IPS DF 4.7 (cell line): Measurements from ENCODE around the gene MAML1.
A peak's percentile ranks its signal among the peaks of the same experiment; 100 is the strongest.
"Not testable (repeated sequence)": the region's sequence is repeated elsewhere in the genome, so short reads cannot be mapped to it uniquely, and the experiment has no call there.

Experiments used
- DNase-seq: peaks from one replicate; pipeline ENCODE4 v3.0.0-alpha.2; 2013; ENCODE audit warnings: low spot score; ENCODE audit errors: extremely low read depth

Gene MAML1

GRCh38 chr5:179733772-179734126, 1.1 kb downstream of the MAML1 start:
- DNase-seq = no peak

GRCh38 chr5:179734536-179735164, 2.0 kb downstream of the MAML1 start:
- no peak for DNase-seq

- no peak for DNase-seq
Measured at GRCh38 chr5:179738742-179739141, 6.1 kb downstream of the MAML1 start.

GRCh38 chr5:179744106-179744505, 11.5 kb downstream of the MAML1 start:
- not testable (repeated sequence) for DNase-seq

GRCh38 chr5:179746872-179747271, 14.2 kb downstream of the MAML1 start:
- DNase-seq = no peak

GRCh38 chr5:179747811-179748210, 15.2 kb downstream of the MAML1 start:
- DNase-seq = no peak

- DNase-seq = no peak
Measured at GRCh38 chr5:179749857-179750508, 17.4 kb downstream of the MAML1 start.

- no peak for DNase-seq
Measured at GRCh38 chr5:179753971-179754370, 21.3 kb downstream of the MAML1 start.

GRCh38 chr5:179755022-179755421, 22.4 kb downstream of the MAML1 start:
- no peak for DNase-seq

GRCh38 chr5:179758955-179759354, 26.3 kb downstream of the MAML1 start:
- DNase-seq = no peak

- no peak for DNase-seq
Measured at GRCh38 chr5:179759581-179760551, 27.2 kb downstream of the MAML1 start.

- no peak for DNase-seq
Measured at GRCh38 chr5:179762079-179762780, 29.6 kb downstream of the MAML1 start.

- no peak for DNase-seq
Measured at GRCh38 chr5:179762781-179763176, 30.2 kb downstream of the MAML1 start.

GRCh38 chr5:179763215-179763945, 30.8 kb downstream of the MAML1 start:
- peak; percentile 36 for DNase-seq

GRCh38 chr5:179764056-179764455, 31.4 kb downstream of the MAML1 start:
- no peak for DNase-seq

GRCh38 chr5:179765400-179765799, 32.8 kb downstream of the MAML1 start:
- DNase-seq = no peak

- DNase-seq = no peak
Measured at GRCh38 chr5:179766021-179766725, 33.6 kb downstream of the MAML1 start.

GRCh38 chr5:179766726-179767455, 34.3 kb downstream of the MAML1 start:
- no peak for DNase-seq

GRCh38 chr5:179767496-179768100, 35.0 kb downstream of the MAML1 start:
- no peak for DNase-seq
